ENCODE results near the gene UTP4. TPM values are rescaled to one million over a fixed set of nuclear protein-coding genes. Genes with fewer than 3 reads are reported as not detected.

The UTP4 gene
- polyA plus RNA-seq, 4 donors: 37.3 to 63.4 (median 56.7) TPM

- no peak for DNase-seq (ENCODE audit: low read depth in 4 of 4, low spot score in 3 of 4)
Observed at GRCh38 chr16:69201291-69201690, 68.8 kb downstream of the UTP4 start.

- DNase-seq (ENCODE audit: low read depth in 4 of 4, low spot score in 3 of 4): no peak
Observed at GRCh38 chr16:69201787-69202186, 69.3 kb downstream of the UTP4 start.

GRCh38 chr16:69204172-69204571 is 71.7 kb downstream of the UTP4 start:
- no peak for DNase-seq (ENCODE audit: low read depth in 4 of 4, low spot score in 3 of 4)

- no peak for DNase-seq (ENCODE audit: low read depth in 4 of 4, low spot score in 3 of 4)
Observed at GRCh38 chr16:69209735-69210134, 77.3 kb downstream of the UTP4 start.

GRCh38 chr16:69217433-69217832 is 85.0 kb downstream of the UTP4 start:
- no peak for DNase-seq (ENCODE audit: low read depth in 4 of 4, low spot score in 3 of 4)

Other genes with a start within 250 kb of the UTP4 start
- 1 to 10 TPM; 1.2 to 4.9 (median 4.7) TPM for gene HAS3, start 27.0 kb upstream of the UTP4 start, polyA plus RNA-seq (ENCODE audit: insufficient read length in 4 of 4)
- 100 to 1,000 TPM; 106 to 173 (median 156) TPM for gene CHTF8, start 61 bp upstream of the UTP4 start, polyA plus RNA-seq (ENCODE audit: insufficient read length in 4 of 4)
- gene SNTB2, start 54.5 kb downstream of the UTP4 start, polyA plus RNA-seq (ENCODE audit: insufficient read length in 4 of 4): 10 to 100 TPM; 12.6 to 23.8 (median 13.2) TPM
- 10 to 100 TPM; 38.5 to 54.1 (median 43.0) TPM for gene VPS4A, start 178.7 kb downstream of the UTP4 start, polyA plus RNA-seq (ENCODE audit: insufficient read length in 4 of 4)
- 1 to 10 TPM; 2.2 to 7.5 (median 3.5) TPM for gene PDF, start 197.9 kb downstream of the UTP4 start, polyA plus RNA-seq (ENCODE audit: insufficient read length in 4 of 4)
- gene COG8, start 206.9 kb downstream of the UTP4 start, polyA plus RNA-seq (ENCODE audit: insufficient read length in 4 of 4): 10 to 100 TPM; 24.0 to 39.3 (median 27.8) TPM
- gene NIP7, start 207.1 kb downstream of the UTP4 start, polyA plus RNA-seq (ENCODE audit: insufficient read length in 4 of 4): 10 to 100 TPM; 26.0 to 37.2 (median 32.1) TPM
- gene TMED6, start 219.1 kb downstream of the UTP4 start, polyA plus RNA-seq (ENCODE audit: insufficient read length in 4 of 4): 1 to 10 TPM; 1.2 to 4.0 (median 3.5) TPM

Measured in left renal pelvis (tissue), 4 donors.